Measurements from ENCODE around the gene ADAMTS7.

GRCh38 chr15:78762985-78763795 lies 48.1 kb downstream of the ADAMTS7 start:
- TF ChIP-seq POLR2A (IDR thresholded peaks at IDR 0.05; ENCODE audit: low read depth, low read length), result no peak
- no peak for TF ChIP-seq POLR2AphosphoS5 (IDR thresholded peaks at IDR 0.05; ENCODE audit: low read depth, low read length)
- no peak for TF ChIP-seq SPI1 (IDR thresholded peaks at IDR 0.05; ENCODE audit: low read depth, low read length)
- no peak for TF ChIP-seq TAF1 (IDR thresholded peaks at IDR 0.05; ENCODE audit: low read depth, low read length)
